M059J (cell line): ENCODE measurements around the gene ASCL5. TPM values are rescaled to one million over a fixed set of nuclear protein-coding genes. Genes with fewer than 3 reads are reported as not detected.
A peak's percentile ranks its signal among the peaks of the same experiment; 100 is the strongest.
"Not testable (repeated sequence)": the region's sequence is repeated elsewhere in the genome, so short reads cannot be mapped to it uniquely, and the experiment has no call there.

Source experiments
- DNase-seq: peaks from one replicate; pipeline ENCODE4 v3.0.0-alpha.2; 2012; ENCODE audit warnings: low read depth
- total RNA-seq: library from RNA; depleted of rRNA; stranded (reverse); fragments of >200 nt; shearing (Covaris generic); gene quantifications from 2 replicates; pipeline ENCODE4 v1.2.3, GENCODE V29; 2014; rRNA removed

The ASCL5 gene, protein sequence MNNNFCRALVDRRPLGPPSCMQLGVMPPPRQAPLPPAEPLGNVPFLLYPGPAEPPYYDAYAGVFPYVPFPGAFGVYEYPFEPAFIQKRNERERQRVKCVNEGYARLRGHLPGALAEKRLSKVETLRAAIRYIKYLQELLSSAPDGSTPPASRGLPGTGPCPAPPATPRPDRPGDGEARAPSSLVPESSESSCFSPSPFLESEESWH
- total RNA-seq = not detected in 2 replicates

DNA sequence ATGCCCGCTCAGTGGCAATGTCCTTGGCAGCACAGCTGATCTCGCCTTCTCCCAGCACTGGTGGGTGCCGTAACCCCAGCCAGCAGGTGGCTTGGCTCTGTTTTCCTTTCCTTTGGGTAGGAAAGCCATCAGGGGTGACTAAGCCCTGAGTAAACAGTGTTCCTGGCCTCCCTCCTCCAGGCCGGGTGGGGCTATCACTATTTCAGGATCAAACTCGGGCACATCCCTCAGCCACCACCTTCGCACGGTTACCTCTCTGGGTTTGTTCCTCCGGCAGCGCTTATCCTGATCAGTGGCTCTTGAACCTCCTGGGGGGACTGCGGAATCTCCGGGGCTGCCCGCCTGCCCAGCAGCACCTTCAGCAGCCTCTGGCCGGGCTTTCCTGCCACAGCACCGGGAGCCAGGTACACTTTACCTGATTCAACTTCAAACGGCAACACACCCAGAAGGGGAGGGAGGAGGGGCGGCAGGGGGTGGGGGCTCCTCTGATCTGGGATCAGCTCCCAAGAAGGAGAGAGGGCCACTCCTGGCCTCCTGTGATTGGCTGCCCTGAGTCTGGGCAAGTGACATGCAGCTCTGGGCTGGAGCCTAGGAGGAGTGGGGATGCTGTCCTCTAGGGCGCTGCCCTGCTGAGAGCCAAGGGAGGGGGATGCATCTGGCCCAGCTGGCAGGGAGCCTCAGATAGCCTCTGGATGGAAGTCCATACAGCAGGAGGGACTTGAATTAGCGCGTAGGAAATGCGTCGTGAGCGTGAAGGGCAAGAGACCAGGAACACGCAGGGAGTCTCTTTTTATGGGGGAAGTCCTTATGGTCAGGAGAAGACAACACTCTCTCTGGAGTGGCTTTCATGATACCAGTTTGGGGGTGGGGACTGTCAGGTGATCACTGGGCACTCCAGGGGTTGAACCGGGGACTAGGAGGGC is at the start of gene ASCL5:
Gene ASCL5 (minus strand): TSS at position 353 of the 923 bp plus-strand sequence. CDS start 11,812 bp downstream, outside the sequence.
- peak; percentile 52 for DNase-seq

DNA sequence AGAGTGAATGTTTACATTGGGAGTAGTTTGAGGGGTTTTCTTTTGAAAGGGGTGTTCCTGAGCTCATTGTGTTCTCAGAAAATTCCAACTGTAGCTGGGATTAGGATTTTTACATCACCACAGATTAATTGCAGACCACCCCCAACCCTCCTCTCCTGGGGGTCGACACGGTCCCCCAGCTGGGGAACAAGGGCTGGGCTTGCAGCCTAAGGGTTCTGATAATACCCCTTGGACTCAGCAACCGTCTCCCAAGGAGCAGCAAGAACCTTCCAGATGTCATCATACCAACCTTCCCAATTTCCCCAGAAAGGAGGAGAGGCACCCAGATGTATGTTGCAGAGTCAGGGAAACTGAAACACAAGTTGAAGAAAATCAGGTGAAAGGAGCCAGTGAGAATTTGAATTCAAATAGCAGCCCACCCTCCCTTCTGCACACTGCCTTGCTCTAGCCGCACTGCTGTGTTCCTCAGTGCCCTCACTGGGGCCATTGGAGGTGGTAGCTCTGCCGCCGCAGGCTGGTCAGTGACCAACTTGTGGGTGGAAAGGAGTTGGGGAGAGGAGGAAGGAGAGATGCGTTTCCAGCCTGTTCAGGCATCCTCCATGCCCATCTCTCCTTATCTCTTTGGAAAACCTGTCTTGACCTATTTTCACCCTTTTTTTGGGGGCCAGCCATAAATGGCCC is 49.0 kb upstream of the ASCL5 start:
- no peak for DNase-seq

- no peak for DNase-seq
Measured at GRCh38 chr1:201173736-201174135, 46.8 kb upstream of the ASCL5 start.

- DNase-seq = peak; percentile 24
Measured at GRCh38 chr1:201172999-201173610, 46.1 kb upstream of the ASCL5 start.

DNA sequence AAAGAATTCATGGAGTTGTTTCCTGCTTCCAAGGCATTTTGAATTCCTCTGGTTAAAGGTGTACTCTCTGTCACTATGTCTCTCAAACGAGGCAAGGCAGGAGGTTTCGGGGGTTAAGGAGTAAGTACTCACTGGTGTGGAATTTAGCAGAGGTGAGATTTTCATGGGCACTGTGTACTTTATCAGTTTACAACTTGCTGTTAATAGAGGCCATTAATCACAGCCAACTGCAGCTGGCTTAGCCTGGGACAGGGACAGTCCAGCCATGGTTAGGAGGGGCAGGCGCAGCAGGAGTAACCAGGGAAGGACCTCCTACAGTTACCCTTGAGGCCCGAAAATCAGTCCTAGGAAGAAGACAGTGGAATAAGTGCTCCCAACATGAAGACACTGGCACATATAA is 45.3 kb upstream of the ASCL5 start:
- DNase-seq = no peak

DNA sequence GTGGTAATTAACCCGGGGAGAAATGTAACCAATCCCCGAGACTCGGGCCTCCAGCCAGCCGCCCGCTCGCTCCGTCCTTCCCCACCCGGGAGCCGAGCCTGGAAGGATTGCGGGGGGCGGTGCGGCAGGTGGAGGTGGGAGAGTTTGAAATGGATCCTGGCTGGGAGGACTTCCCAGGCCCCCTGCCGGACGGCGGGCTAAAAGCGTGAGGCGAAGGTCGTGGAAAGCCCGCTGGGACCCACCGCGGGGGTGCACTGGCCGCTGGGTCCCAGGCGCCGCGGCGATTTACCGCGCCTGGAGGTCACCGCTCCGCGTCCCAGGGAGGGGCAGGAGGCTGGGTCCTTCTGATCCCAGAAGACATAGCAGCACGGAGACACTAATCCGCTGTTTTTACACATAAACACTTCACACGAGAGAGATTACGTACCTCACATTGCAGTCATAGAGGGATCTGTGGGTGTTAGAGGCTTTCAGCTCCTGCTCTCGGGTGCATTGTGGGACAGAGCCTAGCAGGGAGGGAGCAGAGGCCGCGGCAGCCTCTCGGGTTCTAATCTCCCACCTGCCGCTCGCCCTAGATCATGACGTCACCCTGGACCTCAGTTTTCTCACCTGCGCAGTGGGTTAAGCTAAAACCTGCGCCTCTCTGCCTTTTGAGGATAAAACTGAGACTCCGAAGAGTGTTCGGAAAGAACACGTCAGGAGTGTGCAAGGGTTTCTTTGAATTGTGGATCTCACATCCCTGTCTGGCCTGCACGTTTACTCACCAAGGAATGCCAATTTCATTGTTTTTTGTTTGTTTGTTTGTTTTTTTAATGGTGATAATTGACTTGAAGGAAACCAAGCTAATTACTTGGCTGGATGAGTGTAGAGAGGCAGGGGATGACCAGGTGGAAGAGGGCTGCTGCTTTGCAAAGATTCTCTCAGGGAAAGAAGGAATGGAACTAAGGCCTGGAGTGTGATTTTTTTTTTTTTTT is 44.4 kb upstream of the ASCL5 start:
- peak; percentile 41 for DNase-seq

GRCh38 chr1:201170533-201171062 is 43.6 kb upstream of the ASCL5 start:
- peak; percentile 90 for DNase-seq

- DNase-seq = no peak
Measured at GRCh38 chr1:201169971-201170532, 43.1 kb upstream of the ASCL5 start.

GRCh38 chr1:201169203-201169602 is 42.2 kb upstream of the ASCL5 start:
- no peak for DNase-seq

- DNase-seq = no peak
Measured at GRCh38 chr1:201167041-201167991, 40.3 kb upstream of the ASCL5 start.

DNA sequence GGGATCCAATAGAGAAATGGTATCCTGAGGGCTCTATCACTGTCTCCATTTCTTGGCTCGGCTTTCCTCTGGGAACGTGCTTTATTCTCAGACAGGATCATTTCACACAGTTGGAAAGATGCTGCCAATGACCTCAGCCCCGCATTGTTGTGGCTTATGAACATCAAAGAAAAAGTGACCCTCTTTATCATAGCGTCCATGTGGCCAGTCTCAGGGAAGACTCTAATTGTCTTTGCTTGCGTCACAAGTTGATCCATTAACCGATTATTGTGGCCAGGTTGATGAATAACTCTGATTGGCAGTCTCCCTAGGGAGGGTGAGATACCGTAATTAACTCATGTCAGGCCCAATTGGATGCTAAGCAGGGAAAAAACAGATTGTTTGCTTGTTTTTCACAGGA is 37.7 kb upstream of the ASCL5 start:
- peak; percentile 18 for DNase-seq

DNA sequence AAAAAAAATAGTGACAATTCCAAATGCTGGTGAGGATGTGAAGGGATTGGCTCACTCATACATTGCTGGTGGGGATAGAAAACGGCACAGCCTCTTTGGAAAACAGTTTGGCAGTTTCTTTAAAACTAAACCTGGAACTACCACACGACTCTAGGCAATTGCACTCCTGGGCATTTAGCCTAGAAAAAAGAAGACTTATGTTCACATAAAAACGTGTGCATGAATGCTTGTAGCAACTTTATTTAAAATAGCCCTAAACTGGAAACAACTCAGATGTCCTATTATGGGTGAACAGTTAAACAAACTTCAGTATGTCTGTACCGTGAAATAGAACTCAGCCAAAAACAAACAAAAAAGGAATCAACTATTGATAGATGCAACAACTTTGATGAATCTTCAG is 36.7 kb upstream of the ASCL5 start:
- DNase-seq = no peak

GRCh38 chr1:201163036-201163435 is 36.1 kb upstream of the ASCL5 start:
- not testable (repeated sequence) for DNase-seq

GRCh38 chr1:201157949-201158348 is 31.0 kb upstream of the ASCL5 start:
- DNase-seq = no peak

DNA sequence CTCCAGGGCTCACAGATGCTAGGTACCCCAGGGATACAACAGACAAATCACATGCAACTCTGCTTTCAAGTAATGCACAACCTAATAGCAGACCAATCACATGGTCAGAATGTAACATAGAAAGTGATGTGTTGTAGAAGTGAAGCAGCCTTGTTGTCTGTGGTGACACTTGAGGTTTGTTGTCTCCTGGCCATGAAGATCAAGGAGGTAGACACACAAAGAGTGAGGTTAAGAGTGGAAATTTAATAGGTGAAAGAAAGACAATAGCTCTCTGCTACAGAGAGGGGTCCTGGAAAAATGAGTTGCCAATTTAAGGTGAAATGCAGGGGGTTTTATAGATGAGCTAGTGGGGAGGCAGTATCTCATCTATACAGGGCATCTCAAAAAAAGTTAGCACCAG is 29.8 kb upstream of the ASCL5 start:
- DNase-seq = no peak

DNA sequence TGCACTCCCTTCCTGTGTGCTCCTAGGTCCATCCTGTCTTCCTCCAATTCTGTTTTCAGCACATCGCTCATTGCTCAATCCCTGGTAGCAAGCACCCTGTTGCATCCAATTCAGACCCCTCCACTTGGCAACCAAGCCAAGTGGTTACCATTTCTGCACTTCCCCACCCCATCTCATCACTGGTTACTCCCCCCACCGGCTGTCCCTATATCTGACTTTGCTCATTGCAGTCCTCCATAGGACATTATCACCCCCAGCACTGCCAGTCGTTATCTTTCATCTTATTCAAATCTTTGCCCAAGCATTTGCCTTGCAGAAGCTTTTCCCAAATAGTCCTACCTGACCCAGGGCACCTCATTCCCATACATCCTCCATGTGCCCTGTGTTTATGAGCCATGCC is 29.4 kb upstream of the ASCL5 start:
- DNase-seq = no peak

DNA sequence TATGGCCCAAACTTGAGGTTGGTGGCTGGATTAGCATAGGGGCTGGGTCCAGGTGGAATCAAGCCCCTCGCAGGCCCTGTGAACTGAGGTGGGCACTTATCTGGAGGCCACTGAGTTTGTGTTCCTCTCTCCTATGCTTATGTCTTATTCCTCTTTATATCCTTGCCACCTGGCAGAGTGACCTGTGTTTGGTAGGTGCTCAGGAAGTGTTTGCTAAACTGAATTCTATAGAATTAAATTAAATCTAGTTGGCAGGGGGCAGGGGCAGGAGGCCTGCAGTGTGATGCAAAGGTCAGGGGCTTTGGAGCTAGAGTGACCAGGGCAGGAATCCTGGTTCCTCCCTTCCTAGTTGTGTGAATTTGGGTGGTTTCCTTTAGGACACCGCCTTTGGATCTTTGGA is 28.4 kb upstream of the ASCL5 start:
- DNase-seq = no peak

DNA sequence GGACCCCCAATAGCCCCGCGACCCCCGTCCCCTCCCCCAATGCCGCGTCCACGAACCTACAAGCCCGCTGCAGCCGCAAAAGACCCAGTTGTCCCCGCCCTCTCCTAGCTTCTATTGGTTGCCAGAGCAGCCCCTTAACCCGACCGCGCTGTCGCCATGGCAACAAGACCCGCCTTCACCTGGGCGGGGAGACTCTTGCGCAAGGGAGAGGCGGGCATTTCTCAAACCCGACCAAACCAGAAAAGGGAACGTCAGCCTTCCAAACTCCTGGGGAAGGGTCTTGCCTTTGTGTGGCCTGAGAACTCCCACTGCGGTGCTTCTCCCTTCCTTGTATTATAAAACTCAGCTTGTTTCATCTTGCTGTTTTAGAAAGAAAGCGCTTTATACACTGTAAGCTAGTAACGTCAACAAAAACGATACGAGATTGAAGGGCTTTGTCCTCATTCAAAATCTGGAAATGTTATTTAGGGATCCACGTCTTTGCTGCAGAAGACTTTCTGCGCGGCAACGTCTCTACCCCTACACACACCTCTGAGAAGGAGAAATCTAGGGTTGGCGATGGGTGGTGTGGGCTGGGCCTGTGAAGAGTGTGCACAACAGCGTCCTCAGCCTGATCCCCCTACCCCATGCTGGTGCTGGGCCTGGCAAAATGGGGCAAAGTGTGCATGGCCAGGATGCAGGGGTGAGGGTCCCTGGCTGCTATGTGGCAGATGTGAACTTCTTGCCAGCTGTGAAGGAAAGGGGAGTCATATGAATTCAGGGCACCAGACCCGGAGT is 27.6 kb upstream of the ASCL5 start, which contains the start of gene TMEM9:
Gene TMEM9 (minus strand): TSS at position 86 of the 777 bp plus-strand sequence. CDS start 551 bp downstream, outside the sequence.
- DNase-seq = peak; percentile 91
